Stimulated activated CD4-positive, alpha-beta T cell treated with anti-CD3 and anti-CD28 coated beads, TNF-alpha, amount 100 ng/mL, for 4 hours (primary cell): ENCODE data around the gene DOK7.
"Not testable (repeated sequence)": the region's sequence is repeated elsewhere in the genome, so short reads cannot be mapped to it uniquely, and the experiment has no call there.

ENCODE experiments used
- DNase-seq, 3 experiments: peaks; one replicate each; pipeline ENCODE4 v3.0.0-alpha.2; 2020; ENCODE audit warnings: low read depth in 3 of 3

DOK7 gene

GRCh38 chr4:3532751-3533422, 69.8 kb downstream of the DOK7 start:
- no peak for DNase-seq

- DNase-seq = no peak
Measured at GRCh38 chr4:3533423-3533820, 70.3 kb downstream of the DOK7 start.

GRCh38 chr4:3535812-3536211, 72.7 kb downstream of the DOK7 start:
- not testable (repeated sequence) for DNase-seq

- DNase-seq = not testable (repeated sequence)
Measured at GRCh38 chr4:3538906-3539305, 75.8 kb downstream of the DOK7 start.

GRCh38 chr4:3543415-3543814, 80.3 kb downstream of the DOK7 start:
- not testable (repeated sequence) for DNase-seq
